Measurements from ENCODE around the gene IFIT1B. TPM values are rescaled to one million over a fixed set of nuclear protein-coding genes. Genes with fewer than 3 reads are reported as not detected.

Gene IFIT1B
- total and polyA plus RNA-seq, 2 of the 8 experiments (the other 6 are each of a cell fraction or from before 2014, with no cell fraction given) = not detected

- Histone ChIP-seq H3K56ac (replicated peaks; ENCODE audit: insufficient read length, low read depth, low read length) (no peak overlapping the region), H3K4me3 (ENCODE audit: extremely low read depth in 1 of 4, insufficient read depth in 2 of 4, low read depth in 3 of 4, low read length in 4 of 4) (no peak overlapping the region), H3K14ac (ENCODE audit: insufficient read length) (no peak overlapping the region), H2BK120ac (replicated peaks; ENCODE audit: low read depth, low read length) (no peak overlapping the region), H2BK20ac (ENCODE audit: low read length) (no peak overlapping the region), H3K36me3 (ENCODE audit: control insufficient read depth in 2 of 4, insufficient read depth in 4 of 4, low read length in 3 of 4) (no peaks in the 10 kb centered on the region), H3K23me2 (ENCODE audit: low read depth, low read length) (no peaks in the 10 kb centered on the region), H3K9me3 (ENCODE audit: insufficient read depth in 2 of 2, low read depth in 1 of 2, low read length in 1 of 2) (no peaks in the 10 kb centered on the region), H4K5ac (ENCODE audit: insufficient read length, low read depth, low read length) (no peak overlapping the region), H3K79me1 (ENCODE audit: low read depth, low read length) (no peaks in the 10 kb centered on the region), H3K79me2 (ENCODE audit: control insufficient read depth in 1 of 2, insufficient read depth in 2 of 2, low read length in 2 of 2) (no peaks in the 10 kb centered on the region), H3K4me1 (replicated peaks in 1 of 4; ENCODE audit: control insufficient read depth in 3 of 4, insufficient read depth in 4 of 4, low read length in 3 of 4) (peaks cover 0 to 13% (median 6%) of the 10 kb centered on the region in 4 experiments; a peak in 4 of 7 replicates), H3K27ac (ENCODE audit: low read depth, low read length) (no peak overlapping the region), H2BK5ac (ENCODE audit: low read depth, low read length) (no peak overlapping the region), H3K4me2 (ENCODE audit: insufficient read depth in 1 of 2, low read depth in 2 of 2, low read length in 2 of 2) (no peak overlapping the region), H2AK5ac (ENCODE audit: low read depth, low read length) (no peak overlapping the region), H3K27me3 (replicated peaks in 1 of 4; ENCODE audit: control insufficient read depth in 3 of 4, extremely low read depth in 1 of 4, insufficient read depth in 3 of 4, low read length in 3 of 4) (no peaks in the 10 kb centered on the region), H3K23ac (ENCODE audit: insufficient read length) (no peak overlapping the region), H2BK12ac (ENCODE audit: low read depth, low read length) (no peak overlapping the region), H2BK15ac (ENCODE audit: low read length) (no peak overlapping the region), H4K20me1 (replicated peaks in 1 of 2; ENCODE audit: control insufficient read depth in 1 of 2, insufficient read depth in 2 of 2, low read length in 2 of 2) (no peaks in the 10 kb centered on the region), H3K9ac (replicated peaks in 1 of 4; ENCODE audit: extremely low read depth in 1 of 4, low read depth in 3 of 4, low read length in 3 of 4) (no peak overlapping the region), H3K18ac (ENCODE audit: extremely low read depth, low read length) (no peak overlapping the region), H4K91ac (replicated peaks; ENCODE audit: insufficient read length, low read length) (no peak overlapping the region), H4K8ac (ENCODE audit: extremely low read depth, insufficient read depth, low read length) (no peak overlapping the region), H3K4ac (replicated peaks; ENCODE audit: insufficient read length, low read depth, low read length) (no peak overlapping the region), H2AFZ (ENCODE audit: low read length) (no peak overlapping the region)
- FAIRE-seq (no peak), DNase-seq (ENCODE audit: low read depth in 1 of 2, low spot score in 2 of 2) (no peak)
- 91% methylated on average over 2 of the region's 2 CpGs; no CpG with 5 or more reads in 1 of the 2 experiments for WGBS, 2 experiments (ENCODE audit: extremely low coverage in 1 of 2, insufficient coverage in 1 of 2, insufficient read length in 1 of 2, insufficient replicate concordance in 2 of 2, low coverage in 1 of 2, low lambda C conversion rate in 2 of 2, missing lambda C conversion rate in 1 of 2)
- POLR2A ChIA-PET (ENCODE audit: partially characterized antibody) = no interaction called here
- CTCF ChIA-PET (ENCODE audit: partially characterized antibody) = interaction anchor here (9.3 kb wide), 1 partner anchor 13 kb away, joined by 64 read pairs; no protein-coding TSS in a partner anchor
- TF ChIP-seq TEAD4 (IDR thresholded peaks at IDR 0.05; ENCODE audit: low read depth, low read length) = no peak
Measured at GRCh38 chr10:89355394-89355931, 22.4 kb upstream of the IFIT1B start.

All from H1 (cell line).